Upper lobe of left lung (tissue), 4 donors: Measurements from ENCODE around the gene BEND6.
"Not testable (repeated sequence)": the region's sequence is repeated elsewhere in the genome, so short reads cannot be mapped to it uniquely, and the experiment has no call there.

Source experiments
- POLR2A ChIP-seq, 4 donors: fragments of 450-650 bp; IDR thresholded peaks; one replicate each; pipeline ENCODE4 v1.5.1; 2016 to 2017; ENCODE audit warnings: antibody characterized with exemption in 4 of 4, mild to moderate bottlenecking in 2 of 4
- TF ChIP-seq, protein P1 (sequence below), 6 experiments: fragments of 450-650 bp in 4 of 6; fragments of 200-600 bp in 2 of 6; sonication (generic) in 2 of 6; IDR thresholded peaks; one replicate each; pipeline ENCODE4 v1.5.1; 2016 to 2019; ENCODE audit warnings: antibody characterized with exemption in 6 of 6

DNA sequence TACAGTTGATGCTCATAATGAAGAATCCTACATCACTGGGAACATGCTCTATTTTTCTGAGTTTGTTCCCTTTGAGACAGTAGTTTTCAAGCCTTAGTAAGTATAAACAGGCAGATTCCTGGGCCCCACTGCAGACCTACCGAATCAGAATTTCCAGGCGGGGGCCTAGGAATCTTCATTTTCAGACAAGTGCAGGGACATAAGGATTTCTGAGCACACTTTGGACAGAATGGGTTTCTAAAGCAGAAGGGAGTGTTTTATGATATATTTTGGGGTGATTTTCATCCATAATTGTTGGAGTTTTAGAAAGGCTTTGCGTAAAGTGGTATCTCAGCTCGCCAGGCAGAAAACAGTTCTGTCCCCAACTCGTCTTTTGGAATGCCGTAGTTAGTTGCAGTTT is 93.0 kb downstream of the BEND6 start:
- TF ChIP-seq, protein P1, sequence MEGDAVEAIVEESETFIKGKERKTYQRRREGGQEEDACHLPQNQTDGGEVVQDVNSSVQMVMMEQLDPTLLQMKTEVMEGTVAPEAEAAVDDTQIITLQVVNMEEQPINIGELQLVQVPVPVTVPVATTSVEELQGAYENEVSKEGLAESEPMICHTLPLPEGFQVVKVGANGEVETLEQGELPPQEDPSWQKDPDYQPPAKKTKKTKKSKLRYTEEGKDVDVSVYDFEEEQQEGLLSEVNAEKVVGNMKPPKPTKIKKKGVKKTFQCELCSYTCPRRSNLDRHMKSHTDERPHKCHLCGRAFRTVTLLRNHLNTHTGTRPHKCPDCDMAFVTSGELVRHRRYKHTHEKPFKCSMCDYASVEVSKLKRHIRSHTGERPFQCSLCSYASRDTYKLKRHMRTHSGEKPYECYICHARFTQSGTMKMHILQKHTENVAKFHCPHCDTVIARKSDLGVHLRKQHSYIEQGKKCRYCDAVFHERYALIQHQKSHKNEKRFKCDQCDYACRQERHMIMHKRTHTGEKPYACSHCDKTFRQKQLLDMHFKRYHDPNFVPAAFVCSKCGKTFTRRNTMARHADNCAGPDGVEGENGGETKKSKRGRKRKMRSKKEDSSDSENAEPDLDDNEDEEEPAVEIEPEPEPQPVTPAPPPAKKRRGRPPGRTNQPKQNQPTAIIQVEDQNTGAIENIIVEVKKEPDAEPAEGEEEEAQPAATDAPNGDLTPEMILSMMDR (IDR thresholded peaks at IDR 0.05): not testable (repeated sequence)
- TF ChIP-seq POLR2A (IDR thresholded peaks at IDR 0.05): not testable (repeated sequence)
